Activated CD4-positive, CD25-positive, alpha-beta regulatory T cell treated with anti-CD3 and anti-CD28 coated beads, Interleukin-2, amount 50 U/mL, for 72 hours (primary cell): ENCODE measurements around the gene DEPDC1.
"Not testable (repeated sequence)": the region's sequence is repeated elsewhere in the genome, so short reads cannot be mapped to it uniquely, and the experiment has no call there.

Experiments used
- DNase-seq: peaks from one replicate; pipeline ENCODE4 v3.0.0; 2021

Gene DEPDC1

DNA sequence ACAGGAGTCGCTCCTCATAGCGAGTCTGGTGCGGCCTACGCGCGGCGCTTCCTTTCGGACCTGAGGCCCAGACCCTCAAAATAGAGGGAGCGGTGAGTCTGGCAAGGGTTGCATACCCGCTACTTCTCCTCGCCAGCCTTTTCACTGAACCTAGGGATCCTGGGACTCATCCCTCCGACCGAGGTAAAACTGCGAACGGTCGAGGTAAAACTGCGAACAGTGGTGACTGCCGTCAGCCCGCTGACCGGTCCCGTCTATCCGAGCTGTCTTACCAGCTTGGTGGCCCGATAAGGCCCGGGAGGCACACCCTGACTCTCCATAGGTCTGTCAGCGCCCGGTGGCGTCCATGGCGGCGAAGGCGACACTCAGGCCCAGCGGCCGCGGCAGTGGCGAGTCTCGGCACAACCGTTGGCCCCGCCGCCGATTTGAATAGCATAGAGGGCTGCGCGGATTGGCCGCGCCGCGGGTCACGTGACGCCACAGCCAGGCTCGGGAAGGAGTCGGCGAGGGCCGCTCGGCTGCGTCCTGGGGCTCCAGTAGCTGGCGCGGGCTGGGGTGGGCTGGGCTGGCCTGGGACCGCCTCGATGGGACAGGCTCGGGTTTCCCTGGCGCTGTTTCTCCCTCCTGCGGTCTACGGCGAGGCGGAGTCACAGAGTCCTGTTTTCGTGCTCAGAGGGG, at the start of gene DEPDC1:
TSS of gene DEPDC1 (minus strand) at position 403 of the 678 bp plus-strand sequence. CDS start at position 320, 83 bp downstream.
- DNase-seq, result peak; percentile 77

GRCh38 chr1:68544651-68545050, 47.8 kb upstream of the DEPDC1 start:
- no peak for DNase-seq

- no peak for DNase-seq
These were observed 45.7 kb upstream of the DEPDC1 start for GRCh38 chr1:68542586-68542985.

GRCh38 chr1:68538941-68539340, 42.1 kb upstream of the DEPDC1 start:
- no peak for DNase-seq

DNA sequence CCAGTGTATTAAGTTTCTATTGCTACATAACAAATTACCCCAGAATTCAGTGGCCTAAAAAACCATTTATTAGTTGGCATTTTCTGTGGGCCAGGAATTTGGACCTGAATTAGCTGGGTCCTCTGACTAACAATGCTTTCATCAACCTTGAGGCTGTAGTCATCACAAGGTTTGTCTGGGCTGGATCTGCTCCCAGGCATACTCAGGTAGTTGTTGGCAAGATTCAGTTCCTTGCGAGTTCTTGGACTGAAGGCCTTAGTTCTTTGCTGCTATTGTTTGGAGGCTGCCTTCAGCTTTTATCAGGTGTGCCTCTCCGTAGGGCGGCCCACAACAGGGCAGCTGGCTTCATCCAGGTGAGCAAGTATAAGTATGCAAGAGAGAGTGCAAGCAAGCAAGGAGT, 31.4 kb upstream of the DEPDC1 start:
- no peak for DNase-seq

GRCh38 chr1:68525781-68526180, 28.9 kb upstream of the DEPDC1 start:
- no peak for DNase-seq

- no peak for DNase-seq
These were observed 24.4 kb upstream of the DEPDC1 start for GRCh38 chr1:68521286-68521685.

DNA sequence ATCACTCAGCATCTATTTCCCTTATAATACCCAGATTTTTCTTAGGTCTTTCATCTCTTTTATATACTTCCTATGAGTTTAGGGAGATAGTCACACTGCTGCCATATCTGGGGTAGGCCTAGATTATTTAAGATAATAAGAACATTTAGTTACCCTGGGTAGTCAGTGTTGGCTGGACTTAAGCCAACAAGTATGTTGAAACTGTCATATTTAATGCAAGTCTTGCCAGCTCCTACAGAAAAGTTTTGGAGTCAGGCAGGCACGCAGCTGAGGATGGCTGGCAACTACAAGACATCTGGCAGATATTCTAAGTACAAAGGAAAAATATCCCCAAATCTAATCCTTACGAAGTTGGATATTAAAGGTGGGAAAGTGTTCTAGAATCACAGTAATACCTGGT, 19.2 kb upstream of the DEPDC1 start:
- DNase-seq, result no peak

- no peak for DNase-seq
These were observed 14.4 kb upstream of the DEPDC1 start for GRCh38 chr1:68511254-68511653.

- DNase-seq, result no peak
These were observed 9.5 kb upstream of the DEPDC1 start for GRCh38 chr1:68506386-68506785.

DNA sequence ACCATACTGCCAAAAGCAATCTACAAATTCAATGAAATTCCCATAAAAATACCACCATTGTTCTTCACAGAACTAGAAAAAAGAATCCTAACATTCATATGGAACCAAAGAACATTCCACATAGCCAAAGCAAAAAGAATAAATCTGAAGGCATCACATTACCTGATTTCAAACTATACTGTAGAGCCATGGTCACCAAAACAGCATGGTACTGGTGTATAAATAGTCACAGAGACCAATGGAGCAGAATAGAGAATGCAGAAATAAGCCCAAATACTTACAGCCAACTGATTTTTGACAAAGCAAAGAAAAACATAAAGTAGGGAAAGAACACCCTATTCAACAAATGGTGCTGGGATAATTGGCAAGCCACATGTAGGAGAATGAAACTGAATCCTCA, 6.2 kb upstream of the DEPDC1 start:
- DNase-seq, result no peak

- DNase-seq, result no peak
These were observed 446 bp upstream of the DEPDC1 start for GRCh38 chr1:68497358-68497698.

GRCh38 chr1:68495968-68496679, 758 bp downstream of the DEPDC1 start:
- no peak for DNase-seq

DNA sequence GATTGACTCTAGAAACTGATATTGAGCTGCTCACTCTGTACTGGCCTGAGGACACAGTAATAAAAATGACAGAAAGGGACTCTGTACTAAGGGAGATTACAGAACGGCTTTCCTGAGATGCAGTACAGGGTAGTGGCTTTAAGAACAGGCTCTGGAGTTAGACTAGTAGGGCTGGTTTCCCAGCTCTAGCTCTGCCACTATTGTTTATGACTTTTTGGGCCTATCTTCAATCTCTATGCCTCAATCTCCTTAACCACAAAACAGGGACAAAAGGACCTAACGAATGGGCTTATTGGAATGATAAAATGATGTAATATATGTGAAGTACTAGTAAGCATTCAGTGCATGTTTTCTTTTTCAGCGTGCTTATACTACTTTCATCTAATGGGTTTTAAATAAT, 1.4 kb downstream of the DEPDC1 start:
- DNase-seq, result no peak

DNA sequence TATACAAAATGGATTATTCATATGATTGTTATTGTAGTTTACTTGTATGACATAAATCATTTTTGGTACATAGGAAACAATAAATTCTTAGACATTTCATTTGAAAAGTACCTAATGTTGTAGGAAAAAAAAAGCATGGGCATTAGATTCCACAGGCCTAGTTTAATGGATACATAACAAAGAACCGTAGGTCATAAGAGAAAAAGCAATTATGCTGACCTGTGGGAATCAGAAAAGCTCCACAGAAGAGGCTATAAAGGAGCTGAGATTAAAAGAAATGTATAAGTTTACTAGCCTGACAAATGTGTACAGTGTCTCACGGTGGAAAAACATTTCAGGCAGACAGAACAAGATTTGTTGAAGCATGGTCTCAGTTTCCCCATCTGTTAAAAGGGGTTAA, 3.7 kb downstream of the DEPDC1 start:
- DNase-seq, result no peak

DNA sequence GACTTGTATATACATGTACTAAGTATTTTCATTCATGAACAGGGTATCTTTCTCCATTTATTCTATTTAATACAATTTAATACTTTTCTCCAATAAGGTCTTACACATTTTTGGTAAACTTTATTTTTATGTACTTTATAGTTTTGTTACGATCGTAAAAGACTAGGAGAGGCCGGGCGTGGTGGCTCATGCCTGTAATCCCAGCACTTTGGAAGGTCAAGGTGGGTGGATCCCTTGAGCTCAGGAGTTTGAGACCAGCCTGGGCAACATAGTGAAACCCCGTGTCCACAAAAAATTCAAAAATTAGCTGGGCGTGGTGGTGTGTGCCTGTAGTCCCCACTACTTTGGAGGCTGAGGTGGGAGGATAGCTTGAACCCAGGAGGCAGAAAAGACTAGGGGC, 4.6 kb downstream of the DEPDC1 start:
- not testable (repeated sequence) for DNase-seq

DNA sequence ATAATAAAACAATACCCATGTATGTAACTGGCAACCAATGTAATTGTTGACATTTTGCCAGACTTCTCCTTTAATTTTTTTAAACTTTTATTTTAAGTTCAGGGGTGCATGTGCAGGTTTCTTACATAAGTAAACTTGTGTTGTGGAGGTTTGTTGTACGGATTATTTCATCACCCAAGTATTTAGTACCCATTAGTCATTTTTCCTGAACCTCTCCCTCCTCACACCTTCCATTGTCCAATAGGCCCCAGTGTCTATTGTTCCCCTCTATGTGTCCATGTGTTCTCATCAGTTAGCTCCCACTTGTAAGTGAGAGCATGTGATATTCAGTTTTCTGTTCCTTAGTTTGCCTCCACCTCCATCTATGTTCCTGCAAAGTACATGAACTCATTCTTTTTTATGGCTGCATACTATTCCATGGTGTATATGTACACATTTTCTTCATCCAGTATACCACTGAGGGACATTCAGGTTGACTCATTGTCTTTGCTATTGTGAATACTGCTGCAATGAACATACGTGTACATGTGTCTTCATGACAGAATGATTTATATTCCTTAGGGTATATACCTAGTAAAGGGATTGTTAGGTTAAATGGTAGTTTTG, 6.7 kb downstream of the DEPDC1 start:
- DNase-seq, result no peak

- no peak for DNase-seq
These were observed 11.4 kb downstream of the DEPDC1 start for GRCh38 chr1:68485431-68486022.

DNA sequence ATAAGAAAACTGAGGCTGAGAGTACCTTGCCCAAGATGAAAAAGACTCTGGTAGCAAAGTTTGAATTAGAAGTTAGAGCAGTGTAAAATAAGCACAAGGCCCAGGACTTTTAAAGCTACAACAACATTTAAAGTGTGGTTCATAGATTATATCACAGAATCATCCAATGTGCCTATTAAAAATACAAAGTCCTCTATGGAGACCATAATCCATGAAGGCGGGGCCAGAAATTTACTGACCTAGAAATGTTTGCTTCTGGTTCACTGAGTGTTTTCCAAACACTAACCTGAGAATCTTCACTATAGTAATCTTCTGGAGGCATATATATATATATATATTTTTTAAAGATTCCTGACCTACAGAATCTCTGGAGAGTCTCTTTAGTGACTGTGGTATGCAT, 12.3 kb downstream of the DEPDC1 start:
- DNase-seq, result no peak

DNA sequence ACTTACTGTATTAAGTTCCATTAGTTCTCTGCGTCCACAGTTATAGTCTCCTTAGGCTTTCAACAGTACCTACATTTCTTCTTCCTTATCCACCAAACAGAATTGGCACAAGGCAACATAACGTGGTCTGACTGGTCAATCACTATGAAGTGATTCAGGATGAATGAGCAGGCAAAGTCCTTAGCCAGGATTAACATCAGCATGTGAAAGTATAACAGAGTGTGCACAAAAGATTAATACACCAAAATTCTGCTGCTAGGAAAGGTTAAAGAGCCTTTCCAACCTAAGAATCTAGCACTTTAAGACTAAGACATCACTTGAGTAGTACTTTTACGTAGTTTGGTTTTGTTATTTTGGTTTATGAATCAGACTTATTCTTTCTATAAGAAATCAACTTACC, 15.8 kb downstream of the DEPDC1 start:
- no peak for DNase-seq

DNA sequence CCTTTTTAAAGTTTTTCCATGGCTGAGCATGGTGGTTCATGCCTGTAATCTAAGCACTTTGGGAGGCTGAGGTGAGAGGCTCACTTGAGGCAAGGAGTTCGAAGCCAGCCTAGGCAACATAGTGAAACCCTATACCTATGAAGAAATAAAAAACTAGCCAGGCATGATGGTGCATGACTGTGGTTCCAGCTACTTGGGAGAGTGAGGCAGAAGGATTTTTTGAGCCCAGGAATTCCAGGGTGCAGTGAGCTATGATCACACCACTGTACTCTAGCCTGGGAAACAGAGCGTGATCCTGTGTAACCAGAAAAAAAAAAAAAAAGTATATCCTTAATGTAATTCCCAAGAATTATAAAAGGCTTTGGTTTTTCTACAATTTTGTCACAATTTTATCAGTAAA, 17.4 kb downstream of the DEPDC1 start:
- DNase-seq, result no peak

DNA sequence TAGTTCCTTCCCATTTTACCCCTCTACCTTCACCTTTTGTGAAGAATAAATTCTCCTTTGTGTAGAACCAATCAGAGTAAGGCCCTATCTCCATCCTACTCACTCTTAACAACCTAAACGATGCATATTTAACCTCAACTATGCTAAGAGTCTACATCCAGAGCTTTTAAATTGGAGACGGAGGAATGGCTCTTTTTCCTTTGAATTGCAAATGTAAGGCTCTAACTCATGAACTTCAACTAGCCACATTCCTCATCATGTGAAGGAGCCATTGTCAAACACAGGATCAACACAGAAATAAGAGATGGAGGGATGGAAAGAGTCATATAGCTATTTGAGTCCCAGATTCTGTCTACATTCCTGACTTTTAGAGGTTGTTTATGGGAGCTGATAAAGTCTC, 18.2 kb downstream of the DEPDC1 start:
- no peak for DNase-seq

- not testable (repeated sequence) for DNase-seq
These were observed 20.3 kb downstream of the DEPDC1 start for GRCh38 chr1:68476626-68477025.

DNA sequence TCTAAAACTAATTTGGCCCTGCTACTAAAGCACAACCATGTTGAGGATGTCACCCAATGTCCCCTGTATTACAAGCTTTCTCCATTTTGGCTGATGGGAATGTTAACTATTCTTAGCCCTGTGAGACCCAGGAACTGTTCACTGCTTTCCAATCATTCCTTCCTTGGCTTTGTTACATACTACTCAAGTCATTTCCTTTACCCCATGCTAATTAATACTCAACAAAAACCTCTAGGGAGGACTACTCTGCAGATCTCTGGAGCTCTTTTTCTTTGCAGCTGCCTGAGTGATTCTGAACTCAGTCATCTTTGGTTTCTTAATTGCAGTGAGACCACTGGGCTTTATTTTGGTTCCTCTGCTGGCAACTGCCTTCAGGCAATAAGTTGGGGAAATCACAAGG, 23.8 kb downstream of the DEPDC1 start:
- DNase-seq, result no peak
